Suppressor macrophage treated with lipopolysaccharide for 1 hour (primary cell): ENCODE measurements around the gene VSTM1.
A peak's percentile ranks its signal among the peaks of the same experiment; 100 is the strongest.

Experiments used
- DNase-seq, 3 donors: peaks; one replicate each; pipeline ENCODE4 v3.0.0-alpha.2; 2020 to 2022

VSTM1 gene

DNA sequence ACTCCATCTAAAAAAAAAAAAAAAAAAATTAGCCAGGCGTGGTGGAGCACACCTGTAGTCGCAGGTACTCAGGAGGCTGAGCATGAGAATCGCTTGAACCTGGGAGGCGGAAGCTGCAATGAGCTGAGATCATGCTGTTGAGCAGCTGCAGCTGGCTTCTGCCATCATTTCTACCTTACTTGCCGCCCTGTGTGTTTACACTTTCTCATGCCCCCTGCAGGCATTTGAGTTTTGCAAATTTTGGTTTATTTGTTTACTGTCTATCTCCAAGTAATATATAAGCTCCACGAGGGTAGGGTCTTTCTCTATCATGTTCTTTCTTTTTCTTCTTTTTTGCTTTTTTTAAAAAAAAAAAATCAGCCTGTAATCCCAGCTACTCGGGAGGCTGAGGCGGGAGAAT is 54.3 kb downstream of the VSTM1 start:
- no peak for DNase-seq

DNA sequence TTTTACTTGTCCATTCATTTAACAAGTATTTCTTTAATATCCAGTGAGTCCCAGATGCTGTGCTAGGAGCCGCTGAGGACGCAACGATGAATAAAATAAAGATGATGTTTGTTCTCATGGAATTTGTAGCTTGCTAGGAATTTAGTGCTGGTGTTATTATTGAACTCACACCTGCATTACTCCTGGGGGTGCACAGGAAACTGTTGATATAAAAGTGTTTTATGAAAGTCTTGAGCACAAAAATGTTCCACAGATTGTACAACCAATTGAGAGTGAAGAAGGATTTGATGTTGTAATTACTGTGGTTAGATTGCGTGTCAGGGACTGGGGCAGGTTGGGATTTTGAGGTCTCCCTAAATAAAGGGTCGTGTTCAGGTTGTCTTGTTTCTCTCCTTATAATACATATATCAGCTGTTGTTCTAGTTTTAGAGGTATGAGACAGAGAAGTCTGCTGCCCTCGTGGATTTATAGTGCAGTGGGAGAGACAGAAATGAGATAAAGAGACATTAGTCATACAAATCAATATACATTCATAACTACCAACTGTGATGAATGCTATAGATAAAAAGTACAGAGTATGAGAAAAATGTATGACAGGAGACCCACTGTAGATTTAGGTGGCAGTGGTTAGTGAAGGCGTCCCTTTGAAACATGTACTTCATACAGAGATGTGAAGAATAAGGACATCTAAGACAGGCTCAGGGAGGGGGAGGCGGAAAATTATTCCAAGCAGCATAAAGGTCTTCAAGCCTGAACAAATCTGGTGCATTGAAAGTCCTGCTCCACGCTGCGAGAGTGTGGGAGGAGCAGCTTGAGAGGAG is 61.0 kb downstream of the VSTM1 start:
- DNase-seq: no peak

DNA sequence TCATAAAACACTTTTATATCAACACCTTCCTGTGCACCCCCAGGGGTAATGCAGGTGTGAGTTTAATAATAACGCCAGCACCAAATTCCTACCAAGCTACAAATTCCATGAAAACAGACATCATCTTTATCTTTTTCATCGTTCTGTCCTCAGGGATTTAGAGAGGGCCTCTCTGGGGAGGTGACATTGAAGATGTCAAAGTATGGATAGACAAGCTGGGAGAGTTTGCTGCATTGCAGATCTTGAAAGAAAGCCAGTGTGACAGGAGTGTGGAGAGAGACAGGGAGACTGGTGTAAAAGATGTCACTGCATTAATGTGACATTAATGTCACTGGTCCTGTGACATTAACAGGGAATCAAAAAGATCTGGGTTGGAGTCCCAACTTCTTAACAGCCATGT is 62.2 kb downstream of the VSTM1 start:
- DNase-seq: no peak

DNA sequence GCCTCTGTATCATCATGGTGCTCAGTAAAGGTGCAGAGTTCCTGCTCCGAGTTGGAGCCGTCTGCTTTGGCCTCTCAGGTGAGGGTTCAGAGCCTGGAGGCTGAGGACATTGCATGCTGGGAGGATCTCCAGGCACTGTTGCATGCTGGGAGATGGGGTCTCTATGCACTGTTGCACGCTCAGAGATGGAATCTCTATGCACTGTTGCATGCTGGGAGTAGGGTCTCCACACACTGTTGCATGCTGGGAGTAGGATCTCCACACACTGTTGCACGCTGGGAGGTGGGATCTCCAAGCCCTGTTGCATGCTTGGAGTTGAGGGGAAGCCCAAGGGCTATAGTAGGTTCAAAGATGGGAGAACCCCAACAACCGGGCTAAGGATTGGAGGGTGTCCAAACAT is 64.0 kb downstream of the VSTM1 start:
- no peak for DNase-seq

DNA sequence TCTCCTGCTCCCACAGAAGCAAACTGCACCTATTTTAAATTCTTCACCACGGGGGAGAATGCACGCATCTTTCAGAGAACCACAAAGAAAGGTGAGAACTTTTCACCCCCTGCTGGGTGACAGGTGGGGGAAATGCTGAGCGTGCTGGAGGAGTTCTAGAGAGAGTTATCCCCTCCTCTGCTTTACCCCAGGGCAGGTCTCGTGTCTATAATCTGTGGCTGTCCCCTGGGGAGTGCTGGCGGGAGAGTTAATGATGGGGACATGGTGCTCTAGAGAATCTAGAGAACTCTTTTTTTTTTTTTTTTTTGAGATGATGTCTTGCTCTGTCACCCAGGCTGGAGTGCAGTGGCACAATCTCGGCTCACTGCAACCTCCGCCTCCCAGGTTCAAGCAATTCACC is 65.5 kb downstream of the VSTM1 start:
- no peak for DNase-seq

DNA sequence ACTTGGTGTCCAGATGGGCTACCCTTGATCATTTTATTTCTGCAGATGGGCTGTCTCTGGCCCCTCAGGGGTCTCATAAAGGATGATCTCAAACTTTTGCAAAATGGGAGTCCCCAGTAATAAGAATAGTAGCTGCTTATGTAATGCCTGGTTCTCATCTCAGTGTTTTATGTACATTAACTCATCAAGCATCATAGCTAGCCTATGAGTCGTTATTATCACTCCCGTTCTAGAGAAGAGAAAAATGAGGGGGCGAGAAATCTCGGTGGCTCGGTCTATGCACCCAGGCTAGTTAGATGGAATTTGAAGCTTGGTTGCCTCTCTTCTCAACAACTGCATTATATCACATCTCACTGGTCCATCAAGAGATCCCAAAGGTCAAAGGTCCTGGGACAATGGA is 68.9 kb downstream of the VSTM1 start:
- DNase-seq: peak in 1 of 3 donors; percentile 52

DNA sequence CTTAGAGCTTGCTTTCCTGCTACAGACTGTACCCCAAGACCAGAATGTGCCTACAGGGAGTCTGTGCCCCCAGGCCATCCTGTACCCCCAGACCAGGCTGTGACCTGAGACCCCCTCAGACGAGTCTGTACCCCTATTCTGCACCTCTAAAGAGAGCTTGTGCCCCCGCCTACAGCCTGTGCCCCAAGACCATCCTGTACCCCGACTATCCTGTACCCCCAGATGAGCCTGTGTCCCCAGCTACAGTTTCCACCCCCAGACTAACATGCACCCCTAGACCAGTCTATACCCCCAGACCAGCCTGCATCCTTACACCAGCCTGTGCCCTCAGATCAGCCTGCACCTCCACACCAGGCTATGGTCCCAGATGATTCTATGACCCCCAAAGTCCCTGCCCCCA is 70.2 kb downstream of the VSTM1 start:
- no peak for DNase-seq

DNA sequence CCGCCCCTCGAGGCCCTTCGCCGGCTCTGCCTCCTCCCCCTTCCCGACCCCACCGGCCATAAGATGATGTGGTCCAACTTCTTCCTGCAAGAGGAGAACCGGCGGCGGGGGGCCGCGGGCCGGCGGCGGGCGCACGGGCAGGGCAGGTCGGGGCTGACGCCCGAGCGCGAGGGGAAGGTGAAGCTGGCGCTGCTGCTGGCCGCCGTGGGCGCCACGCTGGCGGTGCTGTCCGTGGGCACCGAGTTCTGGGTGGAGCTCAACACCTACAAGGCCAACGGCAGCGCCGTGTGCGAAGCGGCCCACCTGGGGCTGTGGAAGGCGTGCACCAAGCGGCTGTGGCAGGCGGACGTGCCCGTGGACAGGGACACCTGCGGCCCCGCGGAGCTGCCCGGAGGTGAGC is 70.9 kb downstream of the VSTM1 start:
- no peak for DNase-seq

DNA sequence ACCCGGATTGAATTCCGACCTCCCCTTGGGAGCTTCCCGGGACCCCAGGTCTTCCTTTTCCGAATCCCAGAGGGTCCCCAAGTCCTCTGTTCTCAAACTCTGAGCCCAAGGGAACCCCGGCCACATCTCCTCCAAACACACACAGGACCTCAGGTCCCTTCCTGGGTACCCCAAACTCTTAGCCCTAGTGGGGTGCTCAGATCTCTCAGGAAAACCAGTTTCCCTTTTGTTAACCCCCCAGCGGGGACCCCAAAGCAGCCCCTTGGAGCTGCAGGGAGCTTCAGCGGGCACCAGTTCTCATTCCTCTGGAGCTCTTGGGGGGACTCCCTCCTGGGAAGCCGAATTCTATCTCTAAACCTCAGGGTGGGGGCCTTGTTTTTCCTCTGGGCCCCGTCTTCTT is 71.5 kb downstream of the VSTM1 start:
- DNase-seq: no peak

DNA sequence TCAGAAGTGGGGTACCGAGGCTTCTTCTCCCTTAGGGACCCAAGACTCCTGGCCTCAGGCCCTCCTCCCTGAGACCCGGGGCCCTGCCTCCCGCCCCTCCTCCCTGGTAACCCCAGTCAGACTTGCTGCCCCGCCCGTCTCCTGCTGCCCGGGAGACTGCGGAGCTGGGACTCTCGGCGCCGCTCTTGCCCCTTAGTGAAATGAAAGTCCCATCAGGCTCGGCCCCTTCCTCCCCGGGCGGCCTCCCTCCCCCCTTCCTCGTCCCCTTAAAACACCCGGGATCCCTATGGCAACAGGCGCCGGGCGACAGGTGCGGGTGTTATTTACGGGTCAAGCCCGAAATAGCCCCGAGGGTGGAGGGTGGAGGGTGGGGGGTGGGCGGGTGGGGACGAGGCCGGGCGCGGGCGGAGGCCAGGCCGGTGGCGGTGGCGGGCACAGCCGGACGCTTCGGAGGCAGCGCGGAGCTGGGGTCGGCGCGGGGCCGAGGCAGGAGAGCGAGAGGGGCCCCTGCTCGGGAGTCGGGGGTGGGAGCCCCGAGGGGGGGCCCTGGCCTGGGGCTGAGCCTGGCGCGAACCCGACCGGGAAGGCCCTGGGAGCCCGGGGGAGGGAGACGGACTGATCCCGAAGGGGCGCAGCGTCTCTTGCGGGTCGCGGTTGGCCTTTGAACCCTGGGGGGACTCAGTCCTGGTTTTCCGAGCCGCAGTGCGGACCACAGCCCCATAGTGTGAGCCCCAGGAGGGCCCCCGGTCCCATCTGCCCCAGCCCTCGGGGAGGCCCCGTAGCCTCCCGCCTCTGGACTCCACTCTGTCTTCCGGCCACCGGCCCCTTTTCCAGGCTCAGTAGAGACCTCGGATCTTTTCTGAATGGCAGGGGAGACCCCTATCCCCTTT is 72.2 kb downstream of the VSTM1 start, which contains the start of gene CACNG6:
CACNG6 (plus strand) TSS at position 414 of the 890 bp plus-strand sequence. CDS start 1,241 bp downstream, outside the sequence.
- DNase-seq: peak in 1 of 3 donors; percentile 46
